ENCODE measurements around the gene OTOF. TPM values are rescaled to one million over a fixed set of nuclear protein-coding genes. Genes with fewer than 3 reads are reported as not detected.

Gene OTOF
- polyA plus RNA-seq, 3 donors = 0.12 to 0.20 (median 0.15) TPM

DNA sequence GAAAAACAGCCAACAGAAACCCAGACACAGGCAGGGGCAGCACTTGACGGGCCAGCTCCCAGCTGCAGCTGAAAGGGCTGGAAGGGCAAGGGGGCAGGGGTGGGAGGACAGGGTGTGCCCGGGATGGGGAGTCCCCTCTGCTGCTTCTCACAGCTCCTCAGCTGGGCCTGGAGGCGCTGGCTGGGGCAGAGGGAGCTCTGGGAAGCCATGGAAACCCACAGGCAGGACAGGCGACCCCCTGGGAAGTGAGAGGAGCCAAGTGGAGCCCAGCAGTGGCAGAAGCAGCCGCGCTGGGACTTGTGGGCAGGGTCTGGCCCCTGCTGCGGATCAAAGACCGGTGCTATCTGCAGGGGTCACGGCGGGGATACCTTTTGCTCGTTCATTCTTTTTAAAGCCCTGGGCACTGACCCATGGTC lies 20.7 kb downstream of the OTOF start:
- DNase-seq (ENCODE audit: extremely low read depth in 1 of 11, low read depth in 9 of 11, low spot score in 4 of 11) = no peak

GRCh38 chr2:26456440-26457250 lies 21.3 kb downstream of the OTOF start:
- no peak for DNase-seq (ENCODE audit: extremely low read depth in 1 of 11, low read depth in 9 of 11, low spot score in 4 of 11)

GRCh38 chr2:26455670-26456439 lies 22.1 kb downstream of the OTOF start:
- DNase-seq (ENCODE audit: extremely low read depth in 1 of 11, low read depth in 9 of 11, low spot score in 4 of 11) = no peak

DNA sequence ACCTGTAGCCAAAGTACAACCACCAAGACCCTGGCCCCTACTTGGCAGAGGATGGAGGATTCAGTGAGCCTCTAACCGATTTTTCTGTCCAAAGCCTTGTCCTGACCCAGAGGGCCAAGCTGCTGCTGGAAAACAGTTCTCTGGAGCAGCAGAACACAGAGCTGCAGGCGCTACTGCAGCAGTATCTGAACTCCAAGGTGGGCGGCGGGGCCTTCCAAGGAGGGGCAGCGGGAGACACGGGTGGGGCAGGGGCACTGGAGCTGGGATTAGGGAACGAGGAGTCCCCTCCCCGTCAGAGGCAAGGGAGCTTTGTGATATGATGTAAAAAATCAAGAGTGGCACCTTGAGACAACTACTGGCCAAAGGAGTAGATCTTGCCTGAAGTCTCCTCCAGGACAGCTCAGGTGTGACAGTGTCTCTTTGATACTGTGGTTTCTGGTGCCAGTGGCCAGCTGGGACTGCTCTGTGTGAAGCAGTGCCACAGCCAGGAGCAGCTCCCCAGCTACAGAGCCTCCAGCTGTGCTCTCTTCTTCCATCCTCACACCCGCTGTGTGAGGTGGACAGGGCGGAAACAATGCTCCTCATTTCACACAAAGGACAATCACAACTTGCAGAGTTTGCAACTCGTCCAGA lies 22.8 kb downstream of the OTOF start:
- DNase-seq (ENCODE audit: extremely low read depth in 1 of 11, low read depth in 9 of 11, low spot score in 4 of 11) = no peak

GRCh38 chr2:26454561-26455001 lies 23.3 kb downstream of the OTOF start:
- DNase-seq (ENCODE audit: extremely low read depth in 1 of 11, low read depth in 9 of 11, low spot score in 4 of 11) = no peak

DNA sequence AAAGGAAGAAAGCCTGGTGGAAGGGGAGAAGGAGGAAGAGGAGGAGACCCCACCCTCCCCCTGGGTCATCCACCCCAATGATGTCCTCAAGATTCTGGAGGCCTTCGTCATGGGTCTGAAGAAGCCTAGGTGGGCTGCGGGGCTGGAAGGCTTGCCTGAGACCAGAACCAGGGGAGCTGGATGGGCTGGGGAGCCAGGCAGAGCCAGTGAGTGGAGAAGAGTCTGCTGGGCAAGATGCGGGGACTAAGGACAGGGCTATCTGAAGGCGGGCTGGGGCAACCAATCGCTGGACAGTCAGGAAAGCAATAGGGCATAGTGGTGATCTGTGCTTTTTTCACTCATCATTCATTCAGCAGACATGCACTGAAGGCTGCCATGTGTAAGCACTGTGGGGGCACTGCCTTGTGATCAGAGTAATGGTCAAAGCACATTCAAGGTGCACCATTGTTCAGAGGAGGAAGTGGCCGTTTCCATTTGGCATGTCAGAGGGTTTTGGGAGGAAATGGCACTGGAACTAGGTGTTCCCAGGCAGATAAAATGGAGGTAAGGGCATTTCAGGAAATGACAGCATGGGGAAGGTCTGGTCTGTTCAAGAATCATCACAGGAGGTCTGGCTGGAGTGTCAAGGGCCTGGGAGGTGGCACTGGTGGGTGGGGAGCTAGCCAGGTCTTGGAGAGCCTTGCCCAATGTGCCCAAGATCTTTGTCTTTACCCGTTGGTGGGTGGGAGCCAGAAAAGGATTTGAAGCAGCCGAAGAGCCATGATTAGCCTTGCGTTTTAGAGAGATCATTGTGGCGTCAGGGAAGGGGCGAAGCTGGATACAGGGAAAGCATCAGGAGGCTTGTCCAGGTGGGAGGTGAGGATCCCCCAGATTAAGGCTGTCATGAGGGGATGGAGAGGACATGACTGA lies 24.2 kb downstream of the OTOF start:
- no peak for DNase-seq (ENCODE audit: extremely low read depth in 1 of 11, low read depth in 9 of 11, low spot score in 4 of 11)

DNA sequence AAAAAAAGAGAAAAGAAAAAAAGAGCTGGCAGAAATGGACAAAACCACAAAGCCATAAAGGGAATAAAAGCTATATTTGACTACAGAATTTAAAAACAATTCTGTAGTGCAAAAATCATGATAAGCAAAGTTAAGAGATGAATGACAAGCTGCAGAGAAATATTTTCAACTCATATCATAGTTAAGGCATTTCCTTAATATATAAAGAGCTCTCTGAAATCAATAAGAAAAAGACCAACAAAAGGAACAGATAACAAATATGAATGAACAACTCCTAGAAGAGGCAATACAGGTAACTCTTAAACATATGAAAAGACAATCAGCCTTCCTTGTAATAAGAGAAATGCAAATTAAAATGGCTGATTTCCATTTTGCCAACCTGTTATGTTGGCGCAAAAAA lies 26.2 kb downstream of the OTOF start:
- no peak for DNase-seq (ENCODE audit: extremely low read depth in 1 of 11, low read depth in 9 of 11, low spot score in 4 of 11)

- no peak for DNase-seq (ENCODE audit: extremely low read depth in 1 of 11, low read depth in 9 of 11, low spot score in 4 of 11)
These were observed 27.8 kb downstream of the OTOF start for GRCh38 chr2:26450031-26450635.

- no peak for DNase-seq (ENCODE audit: extremely low read depth in 1 of 11, low read depth in 9 of 11, low spot score in 4 of 11)
These were observed 28.5 kb downstream of the OTOF start for GRCh38 chr2:26449278-26450030.

DNA sequence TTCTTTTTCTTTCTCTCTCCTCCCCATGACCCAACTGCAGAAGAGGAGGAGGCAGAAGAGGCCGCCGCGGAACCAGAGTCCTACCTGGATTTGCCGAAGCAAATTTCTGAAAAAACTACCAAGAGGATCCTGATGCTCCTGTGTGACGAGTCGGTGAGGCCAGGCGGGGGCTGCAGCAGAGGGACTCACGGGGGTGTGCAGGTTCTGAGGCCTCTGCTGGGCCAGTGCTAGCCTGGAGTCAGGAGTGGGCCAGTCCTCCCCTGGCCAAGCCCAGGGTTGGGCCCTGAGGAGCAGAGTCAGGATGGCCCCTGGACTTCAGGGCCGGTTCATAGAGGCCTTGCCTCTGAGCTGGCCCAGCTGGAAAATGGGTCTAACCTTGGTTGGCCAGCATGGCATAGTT lies 29.3 kb downstream of the OTOF start:
- DNase-seq (ENCODE audit: extremely low read depth in 1 of 11, low read depth in 9 of 11, low spot score in 4 of 11) = no peak

GRCh38 chr2:26444236-26444635 lies 33.7 kb downstream of the OTOF start:
- no peak for DNase-seq (ENCODE audit: extremely low read depth in 1 of 11, low read depth in 9 of 11, low spot score in 4 of 11)

DNA sequence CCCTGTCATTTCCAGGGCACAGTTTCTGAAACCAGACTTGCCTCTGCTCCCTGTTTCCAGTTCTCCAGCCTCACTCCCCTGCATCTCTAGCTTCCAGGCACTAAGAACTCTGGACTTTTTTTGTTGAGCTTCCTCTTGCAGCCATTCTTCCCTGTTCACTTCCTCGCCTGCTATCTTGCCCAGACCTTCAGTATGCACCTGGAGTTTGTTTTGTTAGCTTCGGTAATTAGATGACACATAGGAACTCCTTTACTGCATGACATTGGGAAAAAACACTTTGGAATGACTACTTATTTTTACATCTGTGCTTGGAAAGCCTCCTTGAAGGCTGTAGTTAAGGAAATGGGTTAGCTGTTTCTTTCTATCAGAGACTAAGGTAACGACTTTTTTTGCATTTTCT lies 35.2 kb downstream of the OTOF start:
- DNase-seq (ENCODE audit: extremely low read depth in 1 of 11, low read depth in 9 of 11, low spot score in 4 of 11) = no peak

GRCh38 chr2:26442301-26442700 lies 35.6 kb downstream of the OTOF start:
- no peak for DNase-seq (ENCODE audit: extremely low read depth in 1 of 11, low read depth in 9 of 11, low spot score in 4 of 11)

DNA sequence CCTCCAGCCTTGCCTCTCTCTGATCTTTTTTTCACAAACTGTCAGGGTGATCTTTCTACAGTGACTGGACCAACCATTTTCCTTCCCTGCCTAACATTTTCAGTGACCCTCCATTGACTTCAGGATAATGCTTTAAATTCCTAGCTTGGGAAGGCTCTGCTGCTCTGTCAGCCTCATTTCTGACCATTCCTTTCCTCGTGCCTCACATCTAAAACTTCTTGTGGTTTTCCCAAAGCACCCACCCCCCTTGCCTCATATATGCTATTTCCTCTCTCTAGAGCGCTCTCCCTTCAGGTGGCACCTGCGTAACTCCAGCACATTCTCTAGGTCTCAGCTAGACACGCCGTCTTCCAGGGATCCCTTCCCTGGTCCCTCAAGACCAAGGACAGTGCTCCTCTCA lies 39.0 kb downstream of the OTOF start:
- DNase-seq (ENCODE audit: extremely low read depth in 1 of 11, low read depth in 9 of 11, low spot score in 4 of 11) = no peak

GRCh38 chr2:26438526-26438925 lies 39.4 kb downstream of the OTOF start:
- no peak for DNase-seq (ENCODE audit: extremely low read depth in 1 of 11, low read depth in 9 of 11, low spot score in 4 of 11)

DNA sequence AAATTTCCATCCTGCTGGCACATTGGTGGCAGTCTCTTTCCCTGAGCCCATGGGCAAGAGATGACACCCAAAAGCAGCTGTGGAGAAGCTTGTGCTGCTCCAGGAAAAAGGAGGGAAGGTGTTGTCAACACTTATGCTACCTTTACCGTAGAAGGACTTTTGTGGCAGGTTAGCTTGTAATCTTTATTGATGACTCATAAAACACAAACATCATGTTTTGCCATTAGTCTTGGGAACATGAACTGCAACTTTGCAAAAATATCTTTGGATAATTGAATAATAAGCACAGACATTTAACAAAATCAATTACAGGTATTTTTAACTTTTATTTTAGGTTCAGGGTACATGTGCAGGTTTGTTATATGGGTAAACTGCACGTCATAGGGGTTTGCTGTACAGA lies 42.8 kb downstream of the OTOF start:
- DNase-seq (ENCODE audit: extremely low read depth in 1 of 11, low read depth in 9 of 11, low spot score in 4 of 11) = no peak

- no peak for DNase-seq (ENCODE audit: extremely low read depth in 1 of 11, low read depth in 9 of 11, low spot score in 4 of 11)
These were observed 45.1 kb downstream of the OTOF start for GRCh38 chr2:26432859-26433258.

- DNase-seq (ENCODE audit: extremely low read depth in 1 of 11, low read depth in 9 of 11, low spot score in 4 of 11) = no peak
These were observed 45.6 kb downstream of the OTOF start for GRCh38 chr2:26432363-26432762.

All from renal cortex interstitium (tissue), 11 donors.